Activated CD8-positive, alpha-beta T cell treated with anti-CD3 and anti-CD28 coated beads for 36 hours (primary cell): ENCODE measurements around the gene SHTN1. TPM values are rescaled to one million over a fixed set of nuclear protein-coding genes. Genes with fewer than 3 reads are reported as not detected.

Experiments
- ATAC-seq: fragments of 200-7000 bp; cut with Tn5 transposase; one replicate; pipeline ENCODE4 v1.10.0; 2021; ENCODE audit warnings: mild to moderate bottlenecking, moderate library complexity
- CTCF ChIA-PET: fragments of 350-600 bp; sonication (Branson Sonifier 250); formaldehyde crosslinking; loops from one replicate; lab custom pipeline; 2021; ENCODE audit warnings: antibody characterized with exemption; lab: Charles Lee
- POLR2A ChIA-PET: fragments of 350-600 bp; sonication (Branson Sonifier 250); formaldehyde crosslinking; loops from one replicate; lab custom pipeline; 2021; ENCODE audit warnings: antibody characterized with exemption; lab: Charles Lee
- DNase-seq: peaks from one replicate; pipeline ENCODE4 v3.0.0-alpha.2; 2020
- H3K27ac Mint-ChIP-seq: one replicate; pipeline ENCODE4 v1.8.0; 2021; ENCODE audit warnings: mild to moderate bottlenecking, mixed read lengths
- H3K27me3 Mint-ChIP-seq: one replicate; pipeline ENCODE4 v1.8.0; 2021; ENCODE audit warnings: mixed read lengths
- H3K36me3 Mint-ChIP-seq: one replicate; pipeline ENCODE4 v1.8.0; 2021; ENCODE audit warnings: low read depth, mixed read lengths
- H3K4me1 Mint-ChIP-seq: one replicate; pipeline ENCODE4 v1.8.0; 2021; ENCODE audit warnings: low read depth, mixed read lengths
- H3K4me3 Mint-ChIP-seq: one replicate; pipeline ENCODE4 v1.8.0; 2021; ENCODE audit warnings: mild to moderate bottlenecking, moderate library complexity, mixed read lengths
- H3K9me3 Mint-ChIP-seq: one replicate; pipeline ENCODE4 v1.8.0; 2021; ENCODE audit warnings: mixed read lengths
- intact Hi-C: fragments of 100-400 bp; cut with micrococcal nuclease; formaldehyde crosslinking; loops from one replicate; pipeline ENCODE4 v1.10.0; 2022
- total RNA-seq, 2 experiments: library from RNA; stranded (reverse); gene quantifications; one replicate each; pipeline ENCODE4 v1.2.3, GENCODE V29; 2021
- TF ChIP-seq, protein P1 (sequence below): fragments of 200-600 bp; IDR thresholded peaks from one replicate; pipeline ENCODE4 v1.8.0; 2022; ENCODE audit warnings: antibody characterized with exemption, mild to moderate bottlenecking

SHTN1 gene
- total RNA-seq, 2 experiments from 2014 or later, result not detected

DNA sequence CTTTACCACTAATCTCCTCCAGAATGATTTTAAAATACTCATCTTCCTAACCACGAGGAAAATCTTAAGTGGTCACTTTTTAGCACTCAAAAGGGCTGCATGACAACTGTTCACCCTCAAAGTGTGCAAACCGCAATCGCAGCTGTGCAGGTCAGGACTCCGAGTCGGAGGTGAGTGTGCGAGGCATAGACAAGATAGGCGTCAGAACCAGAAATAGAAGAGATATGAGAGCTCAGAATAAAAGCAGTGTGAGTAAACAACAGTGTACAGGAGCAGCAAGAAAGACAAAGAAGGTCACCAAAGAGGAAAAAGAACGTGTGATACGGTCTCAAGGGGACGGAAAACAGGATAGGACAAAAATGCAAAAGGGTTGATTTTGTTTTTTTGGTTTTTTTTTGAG is 173.2 kb downstream of the SHTN1 start:
- Mint-ChIP-seq H3K9me3 (no peaks in the 10 kb centered on the region), H3K27ac (no peak overlapping the region), H3K36me3 (no peaks in the 10 kb centered on the region), H3K4me1 (no peaks in the 10 kb centered on the region), H3K4me3 (no peak overlapping the region), H3K27me3 (peaks cover 6% of the 10 kb centered on the region)
- POLR2A ChIA-PET, result no interaction called here
- CTCF ChIA-PET, result no interaction called here
- ATAC-seq, result no peak
- intact Hi-C loops, result no loop called here
- TF ChIP-seq, protein P1, sequence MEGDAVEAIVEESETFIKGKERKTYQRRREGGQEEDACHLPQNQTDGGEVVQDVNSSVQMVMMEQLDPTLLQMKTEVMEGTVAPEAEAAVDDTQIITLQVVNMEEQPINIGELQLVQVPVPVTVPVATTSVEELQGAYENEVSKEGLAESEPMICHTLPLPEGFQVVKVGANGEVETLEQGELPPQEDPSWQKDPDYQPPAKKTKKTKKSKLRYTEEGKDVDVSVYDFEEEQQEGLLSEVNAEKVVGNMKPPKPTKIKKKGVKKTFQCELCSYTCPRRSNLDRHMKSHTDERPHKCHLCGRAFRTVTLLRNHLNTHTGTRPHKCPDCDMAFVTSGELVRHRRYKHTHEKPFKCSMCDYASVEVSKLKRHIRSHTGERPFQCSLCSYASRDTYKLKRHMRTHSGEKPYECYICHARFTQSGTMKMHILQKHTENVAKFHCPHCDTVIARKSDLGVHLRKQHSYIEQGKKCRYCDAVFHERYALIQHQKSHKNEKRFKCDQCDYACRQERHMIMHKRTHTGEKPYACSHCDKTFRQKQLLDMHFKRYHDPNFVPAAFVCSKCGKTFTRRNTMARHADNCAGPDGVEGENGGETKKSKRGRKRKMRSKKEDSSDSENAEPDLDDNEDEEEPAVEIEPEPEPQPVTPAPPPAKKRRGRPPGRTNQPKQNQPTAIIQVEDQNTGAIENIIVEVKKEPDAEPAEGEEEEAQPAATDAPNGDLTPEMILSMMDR, result no peak
- DNase-seq, result no peak

Other genes with a start within 250 kb of the SHTN1 start
- gene ENO4, start 155.7 kb downstream of the SHTN1 start, total RNA-seq, result not detected
- gene VAX1, start 133.1 kb upstream of the SHTN1 start, total RNA-seq, result not detected
- not detected for gene KCNK18, start 192.3 kb upstream of the SHTN1 start, total RNA-seq
- gene SLC18A2, start 235.9 kb upstream of the SHTN1 start, total RNA-seq, result under 1 TPM in 1 of 2 experiments, not detected in 1; 0.14 TPM